Measurements from ENCODE around the gene UMAD1. TPM values are rescaled to one million over a fixed set of nuclear protein-coding genes. Genes with fewer than 3 reads are reported as not detected.
A peak's percentile ranks its signal among the peaks of the same experiment; 100 is the strongest.

Gene UMAD1
- total RNA-seq, 6 experiments from 2014 or later: 7.6 to 15.3 (median 9.5) TPM

DNA sequence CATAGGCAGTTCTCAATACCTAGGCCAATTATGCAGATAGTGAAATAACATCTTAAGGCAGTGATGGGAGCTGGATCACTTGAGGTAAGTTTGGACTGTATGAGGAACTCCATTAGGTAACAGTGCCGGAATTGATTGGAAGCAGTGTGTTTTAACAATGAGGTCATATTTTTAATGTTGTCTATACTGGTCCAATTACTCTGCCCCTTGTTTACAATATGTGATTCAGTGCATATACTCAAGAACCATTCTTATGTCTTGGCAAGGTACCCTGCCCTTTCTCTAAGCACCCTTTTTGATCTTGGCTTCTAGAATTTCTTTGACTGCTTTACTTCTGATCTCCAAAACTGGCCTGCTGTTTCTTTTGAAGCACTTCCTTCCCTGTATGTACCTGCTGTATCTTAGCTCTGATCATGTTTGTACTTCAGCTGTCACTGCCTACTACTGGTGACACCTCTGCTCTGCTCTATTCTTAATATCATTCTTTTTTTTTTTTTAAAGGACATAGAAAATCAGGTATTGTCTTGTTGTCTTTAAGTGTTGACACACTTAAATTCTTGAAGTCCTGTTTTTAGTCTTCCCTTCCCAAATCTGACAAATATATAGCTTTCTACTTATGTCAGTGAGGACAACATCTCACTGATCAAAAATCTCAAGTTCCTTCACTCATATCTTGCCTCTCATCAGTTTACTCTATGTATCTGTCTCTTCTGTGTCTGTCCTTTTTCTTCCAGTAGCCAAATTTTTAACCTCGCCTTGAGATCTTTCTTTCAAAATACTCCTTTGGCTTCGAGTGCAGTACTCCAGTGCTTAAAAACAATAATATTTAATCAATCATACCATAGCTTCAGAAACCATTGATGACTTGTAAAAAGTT lies 124.2 kb downstream of the UMAD1 start:
- Histone ChIP-seq H3K4me1 (peaks cover 0 to 7% (median 0%) of the 10 kb centered on the region in 4 donors), H3K9me3 (no peaks in the 10 kb centered on the region), H3K4me3 (no peak overlapping the region), H3K36me3 (no peaks in the 10 kb centered on the region), H3K27me3 (no peaks in the 10 kb centered on the region), H3K27ac (no peak overlapping the region)
- TF ChIP-seq POLR2A (IDR thresholded peaks at IDR 0.05): no peak
- TF ChIP-seq, protein P1, sequence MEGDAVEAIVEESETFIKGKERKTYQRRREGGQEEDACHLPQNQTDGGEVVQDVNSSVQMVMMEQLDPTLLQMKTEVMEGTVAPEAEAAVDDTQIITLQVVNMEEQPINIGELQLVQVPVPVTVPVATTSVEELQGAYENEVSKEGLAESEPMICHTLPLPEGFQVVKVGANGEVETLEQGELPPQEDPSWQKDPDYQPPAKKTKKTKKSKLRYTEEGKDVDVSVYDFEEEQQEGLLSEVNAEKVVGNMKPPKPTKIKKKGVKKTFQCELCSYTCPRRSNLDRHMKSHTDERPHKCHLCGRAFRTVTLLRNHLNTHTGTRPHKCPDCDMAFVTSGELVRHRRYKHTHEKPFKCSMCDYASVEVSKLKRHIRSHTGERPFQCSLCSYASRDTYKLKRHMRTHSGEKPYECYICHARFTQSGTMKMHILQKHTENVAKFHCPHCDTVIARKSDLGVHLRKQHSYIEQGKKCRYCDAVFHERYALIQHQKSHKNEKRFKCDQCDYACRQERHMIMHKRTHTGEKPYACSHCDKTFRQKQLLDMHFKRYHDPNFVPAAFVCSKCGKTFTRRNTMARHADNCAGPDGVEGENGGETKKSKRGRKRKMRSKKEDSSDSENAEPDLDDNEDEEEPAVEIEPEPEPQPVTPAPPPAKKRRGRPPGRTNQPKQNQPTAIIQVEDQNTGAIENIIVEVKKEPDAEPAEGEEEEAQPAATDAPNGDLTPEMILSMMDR (IDR thresholded peaks at IDR 0.05): no peak
- no peak for DNase-seq
- intact Hi-C loops (cut with DNase I): no loop called here
- peak in 1 of 4 donors; percentile 41 for ATAC-seq
- WGBS (ENCODE audit: insufficient coverage, low coverage, low lambda C conversion rate, missing lambda C conversion rate): 78% methylated on average over 3 of the region's 3 CpGs

DNA sequence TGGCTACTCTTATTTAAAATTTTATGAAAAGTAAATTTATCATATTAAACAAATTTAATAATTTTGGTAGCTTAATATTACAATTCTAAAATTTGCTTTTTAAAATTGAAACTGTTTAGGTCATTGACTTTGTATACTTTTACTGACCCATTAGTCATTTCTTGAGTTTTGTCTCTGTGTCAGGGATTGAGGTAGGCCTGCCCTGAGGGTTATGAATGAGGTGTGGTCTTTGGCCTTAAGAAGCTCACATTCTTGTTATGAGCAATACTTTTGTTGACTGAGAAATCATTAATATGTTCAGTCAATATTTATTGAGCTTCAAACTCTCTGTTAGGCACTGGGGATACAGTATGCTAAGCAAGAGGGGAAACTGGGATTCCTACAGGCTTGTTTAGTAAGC lies 124.9 kb downstream of the UMAD1 start:
- Histone ChIP-seq H3K27ac (no peak overlapping the region), H3K9me3 (no peaks in the 10 kb centered on the region)
- intact Hi-C loops (cut with DNase I): no loop called here

DNA sequence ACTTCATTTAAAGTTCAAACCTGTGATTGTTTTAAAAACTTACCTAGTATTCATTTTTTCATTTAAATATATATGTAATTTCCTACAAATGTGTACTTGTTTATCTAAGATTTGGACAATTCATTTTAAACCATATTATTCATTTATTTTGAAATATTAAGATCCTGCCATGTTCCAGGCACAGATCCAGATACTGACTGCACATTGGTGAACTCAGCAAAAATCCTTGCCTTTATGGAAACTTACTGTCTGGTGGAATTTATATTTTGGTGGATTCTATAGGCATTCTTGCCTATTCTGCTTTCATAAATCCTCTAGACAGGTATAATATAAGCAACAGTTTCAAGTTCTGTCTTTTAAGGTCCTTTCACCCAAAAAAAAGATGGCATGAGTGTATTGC lies 126.1 kb downstream of the UMAD1 start:
- Histone ChIP-seq H3K4me3 (no peak overlapping the region), H3K4me1 (peaks cover 0 to 3% (median 0%) of the 10 kb centered on the region in 4 donors), H3K27me3 (no peaks in the 10 kb centered on the region), H3K9me3 (no peaks in the 10 kb centered on the region), H3K36me3 (no peaks in the 10 kb centered on the region), H3K27ac (no peak overlapping the region)
- DNase-seq (no peak), ATAC-seq (no peak)
- intact Hi-C loops (cut with DNase I): no loop called here
- TF ChIP-seq, protein P1 (IDR thresholded peaks at IDR 0.05): no peak
- no peak for TF ChIP-seq POLR2A (IDR thresholded peaks at IDR 0.05)

More for the DNA sequence above, 124.9 kb downstream of the UMAD1 start:
- no peaks in the 10 kb centered on the region for H3K27me3 ChIP-seq
- no peak overlapping the region for H3K4me3 ChIP-seq
- DNase-seq: no peak
- peaks cover 0 to 7% (median 0%) of the 10 kb centered on the region in 4 donors for H3K4me1 ChIP-seq
- TF ChIP-seq POLR2A (IDR thresholded peaks at IDR 0.05): no peak
- TF ChIP-seq, protein P1 (IDR thresholded peaks at IDR 0.05): no peak
- no peaks in the 10 kb centered on the region for H3K36me3 ChIP-seq
- no peak for ATAC-seq

DNA sequence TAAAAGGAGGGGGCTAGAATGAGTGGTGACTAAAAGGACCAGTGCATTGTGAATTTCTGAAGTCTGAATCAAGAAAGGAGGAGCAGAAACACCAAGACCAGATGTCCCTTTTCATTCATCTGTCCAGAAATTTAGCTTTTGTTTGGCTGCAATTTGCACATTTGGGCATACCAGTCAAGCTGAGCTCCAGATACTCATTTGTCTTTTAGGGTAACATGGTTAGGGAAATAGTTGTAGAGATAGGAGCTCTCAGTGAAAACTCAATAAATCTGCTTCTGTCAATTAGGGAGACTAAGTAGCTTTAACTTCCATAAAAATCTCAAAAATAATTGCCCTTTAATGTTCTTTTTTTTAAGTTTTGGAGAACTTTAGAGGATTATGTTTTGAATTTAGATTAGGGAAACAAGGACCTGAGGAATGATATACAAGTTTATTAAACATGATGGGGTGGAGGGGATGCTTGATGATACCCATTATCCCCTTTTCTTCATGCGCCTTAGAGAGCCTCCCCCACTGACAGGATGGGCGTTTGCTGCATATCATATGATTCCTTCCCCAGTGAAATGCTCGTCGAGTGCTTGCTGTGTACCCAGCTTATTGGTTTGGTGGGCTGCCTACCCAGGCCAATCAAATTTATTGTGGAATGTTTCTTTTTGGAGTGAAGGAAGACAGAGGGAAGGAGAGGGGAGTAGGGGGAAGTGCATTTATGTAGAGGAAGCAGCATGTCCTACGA lies 128.6 kb downstream of the UMAD1 start:
- no peaks in the 10 kb centered on the region for H3K4me1 ChIP-seq
- H3K27ac ChIP-seq: no peak overlapping the region
- TF ChIP-seq, protein P1 (IDR thresholded peaks at IDR 0.05): no peak
- no peak for TF ChIP-seq POLR2A (IDR thresholded peaks at IDR 0.05)
- no peaks in the 10 kb centered on the region for H3K9me3 ChIP-seq
- no peak overlapping the region for H3K4me3 ChIP-seq
- H3K27me3 ChIP-seq: no peaks in the 10 kb centered on the region
- no peak for DNase-seq
- intact Hi-C loops (cut with DNase I): no loop called here
- WGBS (ENCODE audit: insufficient coverage, low coverage, low lambda C conversion rate, missing lambda C conversion rate): 78% methylated on average over 3 of the region's 5 CpGs
- no peak for ATAC-seq
- no peaks in the 10 kb centered on the region for H3K36me3 ChIP-seq
